SK-N-SH treated with all-trans-retinoic acid at 6 μM for 48 hours (cell line): ENCODE results near the gene TTC39A.

Experiments
- CREB5 ChIP-seq: fragments of 250-450 bp; sonication (Bioruptor Pico); IDR thresholded peaks from 2 replicates; pipeline ENCODE4 v1.5.1; 2020; ENCODE audit warnings: low read depth, mild to moderate bottlenecking, moderate library complexity
- CSRNP3 ChIP-seq: fragments of 250-450 bp; sonication (Bioruptor Pico); IDR thresholded peaks from 2 replicates; pipeline ENCODE4 v1.5.1; 2021; ENCODE audit warnings: mild to moderate bottlenecking, moderate library complexity
- GLIS3 ChIP-seq: fragments of 250-450 bp; sonication (Bioruptor Pico); IDR thresholded peaks from 2 replicates; pipeline ENCODE4 v1.5.0; 2020; ENCODE audit warnings: mild to moderate bottlenecking, moderate library complexity
- PPARA ChIP-seq: fragments of 250-450 bp; sonication (Bioruptor Pico); IDR thresholded peaks from 2 replicates; pipeline ENCODE4 v1.5.0; 2020; ENCODE audit warnings: mild to moderate bottlenecking, borderline replicate concordance
- ZC3H10 ChIP-seq: fragments of 250-450 bp; sonication (Bioruptor Pico); IDR thresholded peaks from 2 replicates; pipeline ENCODE4 v1.5.1; 2021; ENCODE audit warnings: mild to moderate bottlenecking, moderate library complexity
- ZNF70 ChIP-seq: fragments of 450-650 bp; formaldehyde crosslinking; IDR thresholded peaks from 2 replicates; pipeline ENCODE4 v1.5.0; 2020; ENCODE audit warnings: mild to moderate bottlenecking, moderate library complexity

- TF ChIP-seq CSRNP3 (CRISPR knock-in tag) = no peak
- no peak for TF ChIP-seq ZNF70 (CRISPR knock-in tag)
- TF ChIP-seq PPARA (CRISPR knock-in tag) = no peak
- TF ChIP-seq ZC3H10 (CRISPR knock-in tag) = no peak
- no peak for TF ChIP-seq CREB5 (CRISPR knock-in tag)
- no peak for TF ChIP-seq GLIS3 (CRISPR knock-in tag)
These were observed 17.0 kb downstream of the TTC39A start for GRCh38 chr1:51313268-51313852.
